ENCODE results near the gene B9D2.

- TF ChIP-seq, protein P1, sequence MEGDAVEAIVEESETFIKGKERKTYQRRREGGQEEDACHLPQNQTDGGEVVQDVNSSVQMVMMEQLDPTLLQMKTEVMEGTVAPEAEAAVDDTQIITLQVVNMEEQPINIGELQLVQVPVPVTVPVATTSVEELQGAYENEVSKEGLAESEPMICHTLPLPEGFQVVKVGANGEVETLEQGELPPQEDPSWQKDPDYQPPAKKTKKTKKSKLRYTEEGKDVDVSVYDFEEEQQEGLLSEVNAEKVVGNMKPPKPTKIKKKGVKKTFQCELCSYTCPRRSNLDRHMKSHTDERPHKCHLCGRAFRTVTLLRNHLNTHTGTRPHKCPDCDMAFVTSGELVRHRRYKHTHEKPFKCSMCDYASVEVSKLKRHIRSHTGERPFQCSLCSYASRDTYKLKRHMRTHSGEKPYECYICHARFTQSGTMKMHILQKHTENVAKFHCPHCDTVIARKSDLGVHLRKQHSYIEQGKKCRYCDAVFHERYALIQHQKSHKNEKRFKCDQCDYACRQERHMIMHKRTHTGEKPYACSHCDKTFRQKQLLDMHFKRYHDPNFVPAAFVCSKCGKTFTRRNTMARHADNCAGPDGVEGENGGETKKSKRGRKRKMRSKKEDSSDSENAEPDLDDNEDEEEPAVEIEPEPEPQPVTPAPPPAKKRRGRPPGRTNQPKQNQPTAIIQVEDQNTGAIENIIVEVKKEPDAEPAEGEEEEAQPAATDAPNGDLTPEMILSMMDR (IDR thresholded peaks at IDR 0.05) = peak in 1 of 5 experiments; percentile 18
- no peak for TF ChIP-seq POLR2A (IDR thresholded peaks at IDR 0.05)
These were observed 9.5 kb downstream of the B9D2 start for GRCh38 chr19:41354343-41354953.

Data from transverse colon (tissue), 3 donors.